Esophagus muscularis mucosa (tissue), 4 donors: ENCODE results near the gene MYO19.

Source experiments
- EP300 ChIP-seq: sonication (generic); formaldehyde crosslinking; IDR thresholded peaks from one replicate; pipeline ENCODE4 v1.6.1; 2017; ENCODE audit warnings: antibody characterized with exemption
- POLR2A ChIP-seq: fragments of 450-650 bp; IDR thresholded peaks from one replicate; pipeline ENCODE4 v1.6.1; 2017; ENCODE audit warnings: antibody characterized with exemption, moderate library complexity, mild to moderate bottlenecking, low read depth
- POLR2AphosphoS5 ChIP-seq, 2 donors: sonication (generic); formaldehyde crosslinking; IDR thresholded peaks; one replicate each; pipeline ENCODE4 v1.6.1; 2017; ENCODE audit warnings: antibody characterized with exemption in 2 of 2
- TF ChIP-seq, protein P1 (sequence below), 3 experiments: fragments of 200-600 bp in 2 of 3; fragments of 450-650 bp in 1 of 3; sonication (generic) in 2 of 3; IDR thresholded peaks; one replicate each; pipeline ENCODE4 v1.5.1; 2017 to 2019; ENCODE audit warnings: antibody characterized with exemption in 3 of 3, mild to moderate bottlenecking in 2 of 3, moderate library complexity in 1 of 3

DNA sequence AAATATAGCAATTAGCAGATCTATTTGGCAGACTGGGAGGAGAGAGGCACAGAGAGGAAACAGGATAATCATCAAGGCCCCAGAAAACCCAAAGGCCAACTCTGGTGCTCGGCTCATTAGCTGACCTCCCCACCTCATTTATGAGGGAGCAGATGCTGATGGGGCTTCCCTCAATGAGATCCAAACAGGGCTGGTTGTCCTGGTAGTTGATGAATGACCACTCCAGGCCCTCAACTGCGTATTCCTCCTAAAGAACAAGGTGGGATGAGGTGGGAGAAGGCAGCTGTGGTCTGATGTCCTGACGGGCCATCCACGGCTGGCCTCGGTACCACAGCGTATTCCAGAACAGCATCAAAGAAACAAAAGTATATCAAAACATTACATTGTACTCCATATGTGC is 27.4 kb downstream of the MYO19 start:
- TF ChIP-seq, protein P1, sequence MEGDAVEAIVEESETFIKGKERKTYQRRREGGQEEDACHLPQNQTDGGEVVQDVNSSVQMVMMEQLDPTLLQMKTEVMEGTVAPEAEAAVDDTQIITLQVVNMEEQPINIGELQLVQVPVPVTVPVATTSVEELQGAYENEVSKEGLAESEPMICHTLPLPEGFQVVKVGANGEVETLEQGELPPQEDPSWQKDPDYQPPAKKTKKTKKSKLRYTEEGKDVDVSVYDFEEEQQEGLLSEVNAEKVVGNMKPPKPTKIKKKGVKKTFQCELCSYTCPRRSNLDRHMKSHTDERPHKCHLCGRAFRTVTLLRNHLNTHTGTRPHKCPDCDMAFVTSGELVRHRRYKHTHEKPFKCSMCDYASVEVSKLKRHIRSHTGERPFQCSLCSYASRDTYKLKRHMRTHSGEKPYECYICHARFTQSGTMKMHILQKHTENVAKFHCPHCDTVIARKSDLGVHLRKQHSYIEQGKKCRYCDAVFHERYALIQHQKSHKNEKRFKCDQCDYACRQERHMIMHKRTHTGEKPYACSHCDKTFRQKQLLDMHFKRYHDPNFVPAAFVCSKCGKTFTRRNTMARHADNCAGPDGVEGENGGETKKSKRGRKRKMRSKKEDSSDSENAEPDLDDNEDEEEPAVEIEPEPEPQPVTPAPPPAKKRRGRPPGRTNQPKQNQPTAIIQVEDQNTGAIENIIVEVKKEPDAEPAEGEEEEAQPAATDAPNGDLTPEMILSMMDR (IDR thresholded peaks at IDR 0.05): no peak
- TF ChIP-seq POLR2A: no peak
- no peak for TF ChIP-seq POLR2AphosphoS5 (IDR thresholded peaks at IDR 0.05)
- TF ChIP-seq EP300: no peak
